GM23338 (cell line): ENCODE measurements around the gene CASP3. TPM values are rescaled to one million over a fixed set of nuclear protein-coding genes. Genes with fewer than 3 reads are reported as not detected.

ENCODE experiments used
- ATAC-seq: fragments of 200-7000 bp; cut with Tn5 transposase; 3 replicates; pipeline ENCODE4 v1.9.1; 2020
- DNase-seq: peaks from one replicate; pipeline ENCODE4 v3.0.0-alpha.2; 2015; ENCODE audit warnings: low spot score
- H2AFZ ChIP-seq: fragments of 200-600 bp; sonication (generic); 2 replicates; pipeline ENCODE4 v1.8.0; 2016; ENCODE audit warnings: antibody characterized with exemption, mild to moderate bottlenecking, moderate library complexity
- H3F3A ChIP-seq: fragments of 200-600 bp; sonication (generic); replicated peaks from 2 replicates; pipeline ENCODE4 v1.8.0; 2017; ENCODE audit warnings: antibody characterized with exemption, mixed run types, low read depth
- H3K27ac ChIP-seq: fragments of 200-600 bp; sonication (generic); 2 replicates; pipeline ENCODE4 v1.6.1; 2016; ENCODE audit warnings: low read depth
- H3K27me3 ChIP-seq: fragments of 200-600 bp; sonication (generic); 2 replicates; pipeline ENCODE4 v1.8.0; 2016; ENCODE audit warnings: mild to moderate bottlenecking, mixed run types, moderate library complexity; ENCODE audit not compliant: insufficient read depth
- H3K36me3 ChIP-seq: fragments of 200-600 bp; sonication (generic); 2 replicates; pipeline ENCODE4 v1.8.0; 2016; ENCODE audit warnings: mild to moderate bottlenecking; ENCODE audit not compliant: insufficient read depth
- H3K4me1 ChIP-seq: fragments of 200-600 bp; sonication (generic); 2 replicates; pipeline ENCODE4 v1.8.0; 2016; ENCODE audit warnings: mild to moderate bottlenecking, moderate library complexity; ENCODE audit not compliant: insufficient read depth
- H3K4me2 ChIP-seq: fragments of 200-600 bp; sonication (generic); 2 replicates; pipeline ENCODE4 v1.7.1; 2017; ENCODE audit warnings: mixed run types
- H3K4me3 ChIP-seq: fragments of 200-600 bp; sonication (generic); 2 replicates; pipeline ENCODE4 v1.6.1; 2016; ENCODE audit warnings: mixed run types
- H3K79me2 ChIP-seq: fragments of 200-600 bp; sonication (generic); replicated peaks from 2 replicates; pipeline ENCODE4 v1.8.0; 2017; ENCODE audit warnings: mild to moderate bottlenecking; ENCODE audit not compliant: insufficient read depth
- H3K9me2 ChIP-seq: fragments of 200-600 bp; sonication (generic); 2 replicates; pipeline ENCODE4 v1.8.0; 2017; ENCODE audit not compliant: insufficient read depth
- H4K20me1 ChIP-seq: fragments of 200-600 bp; sonication (generic); replicated peaks from 2 replicates; pipeline ENCODE4 v1.8.0; 2017; ENCODE audit warnings: mild to moderate bottlenecking; ENCODE audit not compliant: insufficient read depth
- H3K27ac Mint-ChIP-seq: 2 replicates; pipeline ENCODE4 v1.8.0; 2020; ENCODE audit warnings: inconsistent platforms, mild to moderate bottlenecking, moderate library complexity, mixed read lengths
- H3K27me3 Mint-ChIP-seq: 3 replicates; pipeline ENCODE4 v1.8.0; 2022; ENCODE audit warnings: low read depth, mild to moderate bottlenecking, moderate library complexity, mixed read lengths, inconsistent platforms; ENCODE audit not compliant: insufficient read depth, poor library complexity
- H3K36me3 Mint-ChIP-seq: 3 replicates; pipeline ENCODE4 v1.8.0; 2021; ENCODE audit warnings: low read depth, mild to moderate bottlenecking, inconsistent platforms, moderate library complexity, mixed read lengths
- H3K4me1 Mint-ChIP-seq: 3 replicates; pipeline ENCODE4 v1.8.0; 2020; ENCODE audit warnings: mild to moderate bottlenecking, inconsistent platforms, mixed read lengths
- H3K4me3 Mint-ChIP-seq: 3 replicates; pipeline ENCODE4 v1.8.0; 2021; ENCODE audit warnings: moderate library complexity, mild to moderate bottlenecking, inconsistent platforms, mixed read lengths
- H3K9me3 Mint-ChIP-seq: 3 replicates; pipeline ENCODE4 v1.8.0; 2020; ENCODE audit warnings: moderate library complexity, mild to moderate bottlenecking, inconsistent platforms, mixed read lengths
- CREB1 ChIP-seq: fragments of 250-450 bp; sonication (Bioruptor Pico); IDR thresholded peaks from 2 replicates; pipeline ENCODE4 v1.5.0; 2020; ENCODE audit warnings: low read depth, mild to moderate bottlenecking, moderate library complexity
- EZH2phosphoT487 ChIP-seq: fragments of 200-600 bp; sonication (generic); IDR thresholded peaks from one replicate; pipeline ENCODE4 v1.8.1; 2018; ENCODE audit warnings: antibody characterized with exemption; ENCODE audit not compliant: unreplicated experiment
- NANOG ChIP-seq: IDR thresholded peaks from 2 replicates; pipeline ENCODE4 v1.6.1; 2016; ENCODE audit warnings: antibody characterized with exemption, borderline replicate concordance
- POLR2AphosphoS5 ChIP-seq: IDR thresholded peaks from 2 replicates; pipeline ENCODE4 v1.6.1; 2016; ENCODE audit warnings: antibody characterized with exemption, low read depth
- STAT1 ChIP-seq: IDR thresholded peaks from one replicate; pipeline ENCODE4 v1.6.1; 2016; ENCODE audit warnings: antibody characterized with exemption; ENCODE audit not compliant: unreplicated experiment
- ZNF462 ChIP-seq: fragments of 250-450 bp; sonication (Bioruptor Pico); IDR thresholded peaks from 2 replicates; pipeline ENCODE4 v1.5.0; 2020; ENCODE audit warnings: mild to moderate bottlenecking, moderate library complexity
- polyA plus RNA-seq: library from polyadenylated mRNA; unstranded; fragments of >200 nt; fragmentation: Nextera tagmentation; extraction: Ambion mirVana; gene quantifications from 2 replicates; pipeline ENCODE4 v1.2.1, GENCODE V29; 2016
- total RNA-seq: library from RNA; depleted of rRNA; stranded (reverse); fragments of >200 nt; shearing (Covaris generic); gene quantifications from 2 replicates; pipeline ENCODE4 v1.2.3, GENCODE V29; 2014
- TF ChIP-seq, protein P1 (sequence below), 2 experiments: fragments of 200-600 bp in 1 of 2; sonication (generic) in 1 of 2; conservative IDR thresholded peaks; 2 replicates each; pipeline versions ENCODE4 v1.5.1 to v1.6.1; 2016 to 2017; ENCODE audit warnings: antibody characterized with exemption in 2 of 2, low read depth in 2 of 2, mild to moderate bottlenecking in 2 of 2, moderate library complexity in 1 of 2

The CASP3 gene
- total and polyA plus RNA-seq, 2 experiments from 2014 or later, result 50.5 to 84.4 TPM

- TF ChIP-seq ZNF462 (CRISPR knock-in tag), result no peak
- TF ChIP-seq POLR2AphosphoS5, result no peak
These were observed 35.4 kb upstream of the CASP3 start (continued) for GRCh38 chr4:184684491-184685189.

DNA sequence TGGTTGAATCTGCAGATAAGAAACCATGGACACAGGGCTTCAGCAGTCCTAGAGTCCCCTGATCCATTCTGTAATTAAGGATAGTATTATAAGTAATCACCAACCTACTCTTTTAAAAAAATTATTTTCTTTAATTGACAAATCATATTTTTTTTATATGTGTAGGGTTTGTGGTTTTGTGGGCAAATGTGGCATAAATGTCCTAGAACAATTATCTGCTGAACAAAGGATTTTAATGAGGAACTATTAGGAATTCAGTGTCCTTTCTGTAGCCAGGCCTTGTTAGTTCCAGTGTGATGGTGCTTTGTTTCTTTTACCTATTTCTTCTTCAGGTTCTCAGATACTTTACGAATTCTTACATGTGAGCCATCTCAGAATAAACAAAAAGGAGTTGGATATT, 32.7 kb upstream of the CASP3 start:
- H3K27ac ChIP-seq, result no peak overlapping the region
- no peak overlapping the region for H3K4me3 ChIP-seq
- 0 out of 2 replicates have a peak, but pooled peaks cover 2% of the 10 kb centered on the region for H3K36me3 ChIP-seq
- no peaks in the 10 kb centered on the region for H3K9me2 ChIP-seq
- DNase-seq, result no peak
- H3K79me2 ChIP-seq, result no peaks in the 10 kb centered on the region
- no peaks in the 10 kb centered on the region for H3K27me3 ChIP-seq
- H3F3A ChIP-seq, result 0 out of 2 replicates have a peak, but pooled peaks cover 2% of the 10 kb centered on the region
- no peak for ATAC-seq
- peaks cover 2% of the 10 kb centered on the region; the same call in 1 of the 3 replicates for H3K4me1 Mint-ChIP-seq
- no peak overlapping the region for H3K4me3 Mint-ChIP-seq
- H3K4me1 ChIP-seq, result no peaks in the 10 kb centered on the region
- H3K27me3 Mint-ChIP-seq, result peaks cover 4% of the 10 kb centered on the region
- no peak overlapping the region for H2AFZ ChIP-seq
- peaks cover 20% of the 10 kb centered on the region for H3K36me3 Mint-ChIP-seq
- H4K20me1 ChIP-seq, result no peaks in the 10 kb centered on the region
- no peak overlapping the region for H3K4me2 ChIP-seq
- peaks cover 10% of the 10 kb centered on the region for H3K9me3 Mint-ChIP-seq
- H3K27ac Mint-ChIP-seq, result no peak overlapping the region
- TF ChIP-seq, protein P1, sequence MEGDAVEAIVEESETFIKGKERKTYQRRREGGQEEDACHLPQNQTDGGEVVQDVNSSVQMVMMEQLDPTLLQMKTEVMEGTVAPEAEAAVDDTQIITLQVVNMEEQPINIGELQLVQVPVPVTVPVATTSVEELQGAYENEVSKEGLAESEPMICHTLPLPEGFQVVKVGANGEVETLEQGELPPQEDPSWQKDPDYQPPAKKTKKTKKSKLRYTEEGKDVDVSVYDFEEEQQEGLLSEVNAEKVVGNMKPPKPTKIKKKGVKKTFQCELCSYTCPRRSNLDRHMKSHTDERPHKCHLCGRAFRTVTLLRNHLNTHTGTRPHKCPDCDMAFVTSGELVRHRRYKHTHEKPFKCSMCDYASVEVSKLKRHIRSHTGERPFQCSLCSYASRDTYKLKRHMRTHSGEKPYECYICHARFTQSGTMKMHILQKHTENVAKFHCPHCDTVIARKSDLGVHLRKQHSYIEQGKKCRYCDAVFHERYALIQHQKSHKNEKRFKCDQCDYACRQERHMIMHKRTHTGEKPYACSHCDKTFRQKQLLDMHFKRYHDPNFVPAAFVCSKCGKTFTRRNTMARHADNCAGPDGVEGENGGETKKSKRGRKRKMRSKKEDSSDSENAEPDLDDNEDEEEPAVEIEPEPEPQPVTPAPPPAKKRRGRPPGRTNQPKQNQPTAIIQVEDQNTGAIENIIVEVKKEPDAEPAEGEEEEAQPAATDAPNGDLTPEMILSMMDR (conservative IDR thresholded peaks at IDR 0.05; ENCODE audit: low read depth in 2 of 2), result no peak
- TF ChIP-seq EZH2phosphoT487 (no peak), ZNF462 (CRISPR knock-in tag) (no peak), NANOG (no peak), POLR2AphosphoS5 (no peak), CREB1 (CRISPR knock-in tag) (no peak), STAT1 (no peak)
